Fibroblast of lung (primary cell): ENCODE data around the gene EXOSC7.

Experiments used
- CTCF ChIP-seq, 2 donors: IDR thresholded peaks in 1 of 2; conservative IDR thresholded peaks in 1 of 2; 1 replicate in 1 of 2; 2 replicates in 1 of 2; pipeline ENCODE4 v1.5.1; 2011 to 2012; ENCODE audit warnings: low read length in 2 of 2, control low read depth in 1 of 2, inconsistent platforms in 1 of 2, low read depth in 1 of 2, mild to moderate bottlenecking in 1 of 2
- EZH2 ChIP-seq: IDR thresholded peaks from 2 replicates; pipeline ENCODE4 v1.5.1; 2012; ENCODE audit warnings: low read length, control low read depth, mild to moderate bottlenecking; ENCODE audit errors: missing control alignments

GRCh38 chr3:44969828-44970179 is 6.2 kb upstream of the EXOSC7 start:
- TF ChIP-seq EZH2 (no peak), CTCF (conservative IDR thresholded peaks at IDR 0.05 in 1 of 2, IDR thresholded peaks at IDR 0.05 in 1 of 2; ENCODE audit: low read depth in 1 of 2, low read length in 2 of 2) (no peak)
